ENCODE measurements around the gene TMPRSS3.

Gene TMPRSS3

GRCh38 chr21:42369821-42370220, 26.0 kb downstream of the TMPRSS3 start:
- DNase-seq: no peak

GRCh38 chr21:42367367-42368165, 28.3 kb downstream of the TMPRSS3 start:
- DNase-seq: no peak

- no peak for DNase-seq
Measured at GRCh38 chr21:42366292-42367010, 29.4 kb downstream of the TMPRSS3 start, which contains the start of gene TFF1. TFF1 (minus strand) TSS chr21:42366535; CDS start chr21:42366495, 40 bp downstream.

- no peak for DNase-seq
Measured at GRCh38 chr21:42365770-42366169, 30.1 kb downstream of the TMPRSS3 start.

GRCh38 chr21:42364304-42364865, 31.5 kb downstream of the TMPRSS3 start:
- no peak for DNase-seq

- DNase-seq: no peak
Measured at GRCh38 chr21:42363312-42363711, 32.5 kb downstream of the TMPRSS3 start.

- DNase-seq: no peak
Measured at GRCh38 chr21:42362700-42363099, 33.2 kb downstream of the TMPRSS3 start.

- no peak for DNase-seq
Measured at GRCh38 chr21:42362198-42362597, 33.7 kb downstream of the TMPRSS3 start.

- DNase-seq: no peak
Measured at GRCh38 chr21:42361286-42361685, 34.6 kb downstream of the TMPRSS3 start.

GRCh38 chr21:42360317-42360716, 35.5 kb downstream of the TMPRSS3 start:
- DNase-seq: no peak

- no peak for DNase-seq
Measured at GRCh38 chr21:42358937-42359336, 36.9 kb downstream of the TMPRSS3 start.

GRCh38 chr21:42358261-42358660, 37.6 kb downstream of the TMPRSS3 start:
- no peak for DNase-seq

GRCh38 chr21:42357307-42357706, 38.5 kb downstream of the TMPRSS3 start:
- no peak for DNase-seq

- DNase-seq: no peak
Measured at GRCh38 chr21:42356650-42357049, 39.2 kb downstream of the TMPRSS3 start.

GRCh38 chr21:42356046-42356445, 39.8 kb downstream of the TMPRSS3 start:
- DNase-seq: no peak

- DNase-seq: no peak
Measured at GRCh38 chr21:42353623-42354022, 42.2 kb downstream of the TMPRSS3 start.

- no peak for DNase-seq
Measured at GRCh38 chr21:42352441-42353095, 43.3 kb downstream of the TMPRSS3 start.

- DNase-seq: no peak
Measured at GRCh38 chr21:42351626-42352440, 44.0 kb downstream of the TMPRSS3 start.

- DNase-seq: no peak
Measured at GRCh38 chr21:42350927-42351426, 44.9 kb downstream of the TMPRSS3 start, which contains the start of gene TFF2. TFF2 (minus strand) TSS chr21:42350994; CDS start chr21:42350957, 37 bp downstream.

- no peak for DNase-seq
Measured at GRCh38 chr21:42350318-42350910, 45.4 kb downstream of the TMPRSS3 start.
